IPS DF 6.9 (cell line): ENCODE data around the gene CEMIP2.

Source experiments
- DNase-seq: peaks from one replicate; pipeline ENCODE4 v3.0.0-alpha.2; 2013; ENCODE audit warnings: low read depth, low spot score
- H3K27ac ChIP-seq: one replicate; pipeline ENCODE4 v1.5.1; 2013; ENCODE audit warnings: low read length, control low read depth
- H3K27me3 ChIP-seq: 2 replicates; pipeline ENCODE4 v1.6.1; 2013; ENCODE audit warnings: mild to moderate bottlenecking, low read length; ENCODE audit not compliant: control insufficient read depth, insufficient read depth
- H3K36me3 ChIP-seq: 2 replicates; pipeline ENCODE4 v1.6.1; 2013; ENCODE audit warnings: low read length; ENCODE audit not compliant: control insufficient read depth, insufficient read depth
- H3K4me1 ChIP-seq: 2 replicates; pipeline ENCODE4 v1.6.1; 2013; ENCODE audit warnings: low read length; ENCODE audit not compliant: control insufficient read depth, insufficient read depth
- H3K4me3 ChIP-seq: 2 replicates; pipeline ENCODE4 v1.5.1; 2013; ENCODE audit warnings: mild to moderate bottlenecking, low read length
- H3K9me3 ChIP-seq: 2 replicates; pipeline ENCODE4 v1.6.1; 2013; ENCODE audit warnings: low read length, inconsistent platforms; ENCODE audit not compliant: control insufficient read depth, insufficient read depth
- WGBS: extraction: QIAGEN DNeasy Blood & Tissue Kit; methylation state at CpG from one replicate; pipeline ENCODE4 v1.1.7; 2013; ENCODE audit warnings: mixed read lengths, missing lambda C conversion rate; ENCODE audit not compliant: insufficient read length, insufficient coverage; 5-methylcytosine and 5-hydroxymethylcytosine counted together

The CEMIP2 gene

GRCh38 chr9:71737455-71737854 is 30.9 kb downstream of the CEMIP2 start:
- Histone ChIP-seq H3K27ac (no peak overlapping the region), H3K4me1 (no peaks in the 10 kb centered on the region), H3K9me3 (no peaks in the 10 kb centered on the region), H3K36me3 (peaks cover 2% of the 10 kb centered on the region; the same call in 1 of the 2 replicates), H3K27me3 (no peaks in the 10 kb centered on the region), H3K4me3 (no peak overlapping the region)
- WGBS, result no CpG with 5 or more reads among the region's 2 CpGs
- no peak for DNase-seq

- no peak for DNase-seq
- Histone ChIP-seq H3K4me1 (no peaks in the 10 kb centered on the region), H3K27ac (no peak overlapping the region), H3K4me3 (no peak overlapping the region), H3K27me3 (no peaks in the 10 kb centered on the region), H3K9me3 (no peaks in the 10 kb centered on the region), H3K36me3 (peaks cover 5% of the 10 kb centered on the region; the same call in 1 of the 2 replicates)
- WGBS, result no CpG with 5 or more reads among the region's 4 CpGs
Measured at GRCh38 chr9:71736236-71736635, 32.1 kb downstream of the CEMIP2 start.

- no peaks in the 10 kb centered on the region for H3K9me3 ChIP-seq
- no peak for DNase-seq
- no peak overlapping the region for H3K27ac ChIP-seq
- no peaks in the 10 kb centered on the region for H3K27me3 ChIP-seq
- no peaks in the 10 kb centered on the region for H3K4me1 ChIP-seq
- H3K36me3 ChIP-seq, result peaks cover 5% of the 10 kb centered on the region; the same call in 1 of the 2 replicates
- WGBS, result no CpG with 5 or more reads among the region's 4 CpGs
- no peak overlapping the region for H3K4me3 ChIP-seq
Measured at GRCh38 chr9:71734950-71735349, 33.4 kb downstream of the CEMIP2 start.

- Histone ChIP-seq H3K4me1 (no peaks in the 10 kb centered on the region), H3K27ac (no peak overlapping the region), H3K36me3 (peaks cover 9% of the 10 kb centered on the region; the same call in 1 of the 2 replicates)
Measured at GRCh38 chr9:71733176-71733575, 35.1 kb downstream of the CEMIP2 start.

GRCh38 chr9:71729816-71730526 is 38.3 kb downstream of the CEMIP2 start:
- Histone ChIP-seq H3K27ac (no peak overlapping the region), H3K4me1 (no peaks in the 10 kb centered on the region), H3K9me3 (no peaks in the 10 kb centered on the region), H3K4me3 (no peak overlapping the region), H3K36me3 (peaks cover 7% of the 10 kb centered on the region; the same call in 1 of the 2 replicates), H3K27me3 (no peaks in the 10 kb centered on the region)
- WGBS, result no CpG with 5 or more reads among the region's 6 CpGs
- no peak for DNase-seq

More at GRCh38 chr9:71733176-71733575, 35.1 kb downstream of the CEMIP2 start:
- no CpG with 5 or more reads among the region's 1 CpG for WGBS
- Histone ChIP-seq H3K4me3 (no peak overlapping the region), H3K9me3 (no peaks in the 10 kb centered on the region), H3K27me3 (no peaks in the 10 kb centered on the region)
- DNase-seq, result no peak

GRCh38 chr9:71726723-71727122 is 41.6 kb downstream of the CEMIP2 start:
- Histone ChIP-seq H3K27me3 (no peaks in the 10 kb centered on the region), H3K36me3 (peaks cover 10% of the 10 kb centered on the region; the same call in 1 of the 2 replicates), H3K4me3 (no peak overlapping the region), H3K9me3 (no peaks in the 10 kb centered on the region), H3K4me1 (no peaks in the 10 kb centered on the region), H3K27ac (no peak overlapping the region)
- no CpG with 5 or more reads among the region's 3 CpGs for WGBS
- DNase-seq, result no peak

GRCh38 chr9:71725590-71726338 is 42.5 kb downstream of the CEMIP2 start:
- WGBS, result no CpG with 5 or more reads among the region's 5 CpGs
- Histone ChIP-seq H3K9me3 (no peaks in the 10 kb centered on the region), H3K27me3 (no peaks in the 10 kb centered on the region), H3K4me3 (no peak overlapping the region), H3K27ac (no peak overlapping the region), H3K4me1 (no peaks in the 10 kb centered on the region), H3K36me3 (peaks cover 6% of the 10 kb centered on the region; the same call in 1 of the 2 replicates)
- no peak for DNase-seq

- H3K27me3 ChIP-seq, result no peaks in the 10 kb centered on the region
- H3K4me1 ChIP-seq, result no peaks in the 10 kb centered on the region
- H3K27ac ChIP-seq, result no peak overlapping the region
- no peaks in the 10 kb centered on the region for H3K9me3 ChIP-seq
- DNase-seq, result no peak
- H3K4me3 ChIP-seq, result no peak overlapping the region
- peaks cover 2% of the 10 kb centered on the region; the same call in 1 of the 2 replicates for H3K36me3 ChIP-seq
Measured at GRCh38 chr9:71721855-71722254, 46.5 kb downstream of the CEMIP2 start.

- Histone ChIP-seq H3K4me3 (no peak overlapping the region), H3K9me3 (no peaks in the 10 kb centered on the region), H3K36me3 (peaks cover 2% of the 10 kb centered on the region; the same call in 1 of the 2 replicates), H3K27me3 (no peaks in the 10 kb centered on the region), H3K27ac (no peak overlapping the region), H3K4me1 (no peaks in the 10 kb centered on the region)
- no CpG with 5 or more reads among the region's 5 CpGs for WGBS
- no peak for DNase-seq
Measured at GRCh38 chr9:71719562-71719961, 48.8 kb downstream of the CEMIP2 start.

GRCh38 chr9:71719088-71719487 is 49.2 kb downstream of the CEMIP2 start:
- Histone ChIP-seq H3K4me3 (no peak overlapping the region), H3K27me3 (no peaks in the 10 kb centered on the region), H3K36me3 (peaks cover 2% of the 10 kb centered on the region; the same call in 1 of the 2 replicates), H3K9me3 (no peaks in the 10 kb centered on the region), H3K4me1 (no peaks in the 10 kb centered on the region), H3K27ac (no peak overlapping the region)
- no CpG with 5 or more reads among the region's 3 CpGs for WGBS
- DNase-seq, result no peak
